ENCODE results near the gene XIAP.

DNA sequence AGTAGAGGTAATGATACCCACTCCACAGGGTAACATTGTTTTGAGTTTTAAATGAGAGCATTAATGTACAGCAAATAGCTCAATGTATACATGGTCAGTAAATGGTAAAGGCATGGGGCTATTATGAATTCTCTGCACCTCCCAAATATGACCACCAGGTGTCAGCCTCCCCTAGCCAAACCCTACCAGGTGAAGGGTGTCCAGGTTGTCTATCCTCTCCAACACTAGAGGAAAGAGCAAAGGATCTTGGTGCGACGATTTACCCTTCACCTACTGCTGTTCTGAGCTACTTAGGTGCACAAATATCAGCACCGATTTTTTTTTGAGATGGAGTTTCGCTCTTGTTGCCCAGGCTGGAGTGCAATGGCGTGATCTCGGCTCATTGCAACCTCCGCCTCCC is 26.5 kb upstream of the XIAP start:
- TF ChIP-seq, protein P1, sequence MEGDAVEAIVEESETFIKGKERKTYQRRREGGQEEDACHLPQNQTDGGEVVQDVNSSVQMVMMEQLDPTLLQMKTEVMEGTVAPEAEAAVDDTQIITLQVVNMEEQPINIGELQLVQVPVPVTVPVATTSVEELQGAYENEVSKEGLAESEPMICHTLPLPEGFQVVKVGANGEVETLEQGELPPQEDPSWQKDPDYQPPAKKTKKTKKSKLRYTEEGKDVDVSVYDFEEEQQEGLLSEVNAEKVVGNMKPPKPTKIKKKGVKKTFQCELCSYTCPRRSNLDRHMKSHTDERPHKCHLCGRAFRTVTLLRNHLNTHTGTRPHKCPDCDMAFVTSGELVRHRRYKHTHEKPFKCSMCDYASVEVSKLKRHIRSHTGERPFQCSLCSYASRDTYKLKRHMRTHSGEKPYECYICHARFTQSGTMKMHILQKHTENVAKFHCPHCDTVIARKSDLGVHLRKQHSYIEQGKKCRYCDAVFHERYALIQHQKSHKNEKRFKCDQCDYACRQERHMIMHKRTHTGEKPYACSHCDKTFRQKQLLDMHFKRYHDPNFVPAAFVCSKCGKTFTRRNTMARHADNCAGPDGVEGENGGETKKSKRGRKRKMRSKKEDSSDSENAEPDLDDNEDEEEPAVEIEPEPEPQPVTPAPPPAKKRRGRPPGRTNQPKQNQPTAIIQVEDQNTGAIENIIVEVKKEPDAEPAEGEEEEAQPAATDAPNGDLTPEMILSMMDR (IDR thresholded peaks at IDR 0.05): peak; percentile 49 to 74 (median 64)
- TF ChIP-seq POLR2AphosphoS5 (IDR thresholded peaks at IDR 0.05): no peak
